GM12872 (cell line): ENCODE data around the gene ZMIZ1.

Experiments
- TF ChIP-seq, protein P1 (sequence below): IDR thresholded peaks from 3 replicates; pipeline ENCODE4 v1.5.1; 2011; ENCODE audit warnings: low read depth, mild to moderate bottlenecking, low read length, moderate library complexity; ENCODE audit not compliant: insufficient read depth

ZMIZ1 gene

DNA sequence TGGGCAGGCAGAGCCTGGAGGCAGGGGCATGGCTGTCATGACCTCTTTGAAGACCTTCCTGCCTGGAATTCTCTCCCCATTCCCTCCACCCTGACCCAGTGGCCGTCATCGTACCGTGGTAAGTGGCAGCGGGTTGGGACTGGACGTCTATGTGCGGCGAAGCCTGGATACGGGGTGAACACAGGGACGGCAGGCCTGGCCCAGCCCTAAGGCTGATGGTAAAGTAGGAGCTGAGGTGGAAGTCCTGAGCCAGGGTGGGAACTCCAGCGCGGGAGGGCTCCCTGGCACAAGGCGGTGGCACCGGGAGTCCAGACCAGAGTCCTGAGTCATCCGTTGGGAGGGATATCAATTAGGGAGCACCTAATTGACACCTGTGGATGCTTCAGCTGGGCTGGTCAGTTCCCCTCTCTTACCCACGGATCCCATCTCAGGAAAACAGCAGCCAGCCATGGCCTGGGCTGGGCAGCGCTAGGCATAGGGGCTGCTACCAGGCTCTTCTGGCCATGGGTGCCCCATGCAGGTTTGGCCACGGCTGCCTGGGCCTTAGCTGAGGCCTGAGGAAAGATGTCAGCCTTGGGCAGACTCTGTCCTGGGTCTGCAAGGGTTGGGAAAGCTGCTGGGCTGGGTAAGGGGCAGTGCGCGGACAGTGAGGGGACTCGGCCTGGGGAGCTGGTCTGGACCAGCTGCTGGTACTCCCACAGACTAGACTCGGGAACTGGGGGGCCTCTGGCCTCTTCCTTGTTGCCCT lies 281.8 kb downstream of the ZMIZ1 start:
- TF ChIP-seq, protein P1, sequence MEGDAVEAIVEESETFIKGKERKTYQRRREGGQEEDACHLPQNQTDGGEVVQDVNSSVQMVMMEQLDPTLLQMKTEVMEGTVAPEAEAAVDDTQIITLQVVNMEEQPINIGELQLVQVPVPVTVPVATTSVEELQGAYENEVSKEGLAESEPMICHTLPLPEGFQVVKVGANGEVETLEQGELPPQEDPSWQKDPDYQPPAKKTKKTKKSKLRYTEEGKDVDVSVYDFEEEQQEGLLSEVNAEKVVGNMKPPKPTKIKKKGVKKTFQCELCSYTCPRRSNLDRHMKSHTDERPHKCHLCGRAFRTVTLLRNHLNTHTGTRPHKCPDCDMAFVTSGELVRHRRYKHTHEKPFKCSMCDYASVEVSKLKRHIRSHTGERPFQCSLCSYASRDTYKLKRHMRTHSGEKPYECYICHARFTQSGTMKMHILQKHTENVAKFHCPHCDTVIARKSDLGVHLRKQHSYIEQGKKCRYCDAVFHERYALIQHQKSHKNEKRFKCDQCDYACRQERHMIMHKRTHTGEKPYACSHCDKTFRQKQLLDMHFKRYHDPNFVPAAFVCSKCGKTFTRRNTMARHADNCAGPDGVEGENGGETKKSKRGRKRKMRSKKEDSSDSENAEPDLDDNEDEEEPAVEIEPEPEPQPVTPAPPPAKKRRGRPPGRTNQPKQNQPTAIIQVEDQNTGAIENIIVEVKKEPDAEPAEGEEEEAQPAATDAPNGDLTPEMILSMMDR = no peak

DNA sequence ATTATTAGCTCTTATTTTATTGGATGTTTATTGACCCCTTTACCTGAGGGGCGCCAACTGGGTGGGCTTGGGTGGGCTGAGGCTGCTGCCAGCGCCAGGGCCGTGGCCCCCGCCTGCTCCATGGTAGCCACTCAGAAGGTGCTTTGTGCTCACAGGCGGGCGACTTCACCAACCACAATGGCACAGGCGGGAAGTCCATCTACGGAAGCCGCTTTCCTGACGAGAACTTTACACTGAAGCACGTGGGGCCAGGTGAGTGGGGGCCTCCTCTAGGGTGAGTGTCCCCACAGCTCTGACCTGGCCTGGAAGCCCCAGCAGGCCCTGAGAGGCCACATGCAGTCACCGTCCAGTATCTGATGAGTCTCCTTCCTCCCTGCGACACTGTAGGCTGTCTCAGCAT lies 282.6 kb downstream of the ZMIZ1 start:
- TF ChIP-seq, protein P1 = no peak

DNA sequence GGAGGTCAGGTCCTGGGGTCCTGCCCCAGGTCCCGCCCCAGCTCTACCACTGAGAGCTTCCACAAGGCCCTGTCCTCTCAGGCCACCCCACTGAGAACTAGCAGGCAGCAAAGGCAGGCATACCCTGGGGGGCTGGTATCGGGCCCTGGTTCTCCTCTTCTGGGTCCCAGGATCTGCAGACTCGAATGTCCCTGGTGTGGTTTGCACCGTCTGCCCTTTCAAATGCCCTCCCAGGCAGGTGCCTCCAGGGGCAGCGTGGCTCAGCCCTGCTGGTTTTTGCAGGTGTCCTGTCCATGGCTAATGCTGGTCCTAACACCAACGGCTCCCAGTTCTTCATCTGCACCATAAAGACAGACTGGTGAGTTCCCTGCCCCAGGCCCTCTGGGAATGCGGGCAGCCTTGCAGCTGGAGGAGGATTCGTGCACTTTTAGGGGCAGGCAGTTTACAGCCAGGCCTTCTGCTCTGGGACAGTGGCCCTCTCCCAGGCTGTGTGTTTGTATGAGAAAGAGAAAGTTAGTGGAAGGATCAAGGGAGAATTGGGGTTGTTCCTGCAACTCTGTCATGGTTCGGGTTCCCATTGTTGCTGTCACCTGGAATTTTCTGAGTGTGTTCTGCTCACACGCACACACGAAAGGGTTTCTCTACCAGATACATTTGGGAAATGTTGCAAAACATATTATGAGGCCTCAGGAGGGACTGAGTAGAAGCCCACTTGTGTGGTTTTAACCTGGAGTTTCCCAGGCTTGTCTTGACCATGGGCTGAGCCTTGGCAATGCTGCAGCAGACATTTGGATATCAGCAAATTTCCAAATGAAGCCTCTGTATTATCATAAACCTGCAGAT lies 283.5 kb downstream of the ZMIZ1 start:
- TF ChIP-seq, protein P1 = no peak

DNA sequence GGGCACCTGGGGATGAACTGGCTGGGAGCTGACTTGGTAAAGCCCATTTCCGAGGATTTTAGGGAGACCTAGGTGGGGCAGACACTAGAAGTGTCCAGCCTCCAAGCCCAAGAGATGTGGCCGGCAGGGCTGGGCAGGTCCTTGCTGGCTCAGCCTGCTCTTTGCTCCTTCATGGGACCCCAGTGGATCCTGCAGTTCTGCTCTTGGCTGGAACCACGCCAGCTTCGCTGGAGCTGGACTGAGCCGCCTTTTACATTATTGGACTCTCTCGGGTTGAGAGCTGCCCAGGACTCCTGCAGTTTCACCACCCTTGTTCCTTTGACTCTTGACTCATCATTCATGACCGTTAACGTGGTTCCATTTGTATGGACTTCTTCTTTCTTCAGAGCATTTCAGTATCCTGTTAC lies 284.2 kb downstream of the ZMIZ1 start:
- TF ChIP-seq, protein P1 = no peak

DNA sequence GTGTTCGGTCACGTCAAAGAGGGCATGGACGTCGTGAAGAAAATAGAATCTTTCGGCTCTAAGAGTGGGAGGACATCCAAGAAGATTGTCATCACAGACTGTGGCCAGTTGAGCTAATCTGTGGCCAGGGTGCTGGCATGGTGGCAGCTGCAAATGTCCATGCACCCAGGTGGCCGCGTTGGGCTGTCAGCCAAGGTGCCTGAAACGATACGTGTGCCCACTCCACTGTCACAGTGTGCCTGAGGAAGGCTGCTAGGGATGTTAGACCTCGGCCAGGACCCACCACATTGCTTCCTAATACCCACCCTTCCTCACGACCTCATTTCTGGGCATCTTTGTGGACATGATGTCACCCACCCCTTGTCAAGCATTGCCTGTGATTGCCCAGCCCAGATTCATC lies 285.0 kb downstream of the ZMIZ1 start:
- TF ChIP-seq, protein P1 = no peak

DNA sequence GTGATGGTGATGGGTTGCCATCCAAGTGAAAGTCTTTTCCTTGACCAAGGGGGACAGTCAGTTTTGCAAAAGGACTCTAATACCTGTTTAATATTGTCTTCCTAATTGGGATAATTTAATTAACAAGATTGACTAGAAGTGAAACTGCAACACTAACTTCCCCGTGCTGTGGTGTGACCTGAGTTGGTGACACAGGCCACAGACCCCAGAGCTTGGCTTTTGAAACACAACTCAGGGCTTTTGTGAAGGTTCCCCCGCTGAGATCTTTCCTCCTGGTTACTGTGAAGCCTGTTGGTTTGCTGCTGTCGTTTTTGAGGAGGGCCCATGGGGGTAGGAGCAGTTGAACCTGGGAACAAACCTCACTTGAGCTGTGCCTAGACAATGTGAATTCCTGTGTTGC lies 285.4 kb downstream of the ZMIZ1 start:
- TF ChIP-seq, protein P1 = no peak

DNA sequence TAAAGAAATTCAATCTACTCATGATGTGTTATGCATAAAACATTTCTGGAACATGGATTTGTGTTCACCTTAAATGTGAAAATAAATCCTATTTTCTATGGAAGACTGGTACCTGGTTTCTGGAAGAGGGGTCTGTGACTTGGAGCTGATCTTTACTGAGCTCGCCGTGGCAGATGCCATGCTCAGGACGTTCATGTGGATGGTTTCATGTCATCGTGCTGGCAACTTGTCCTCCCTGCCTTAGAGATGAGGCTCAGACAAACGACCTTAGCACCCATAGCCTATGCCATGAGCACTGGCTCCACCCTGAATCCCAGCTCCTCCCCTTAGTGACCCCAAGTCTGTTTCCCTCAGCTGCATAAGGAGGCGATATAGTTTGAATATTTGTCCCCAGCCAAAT lies 285.8 kb downstream of the ZMIZ1 start:
- TF ChIP-seq, protein P1 = no peak
